NCI-H748 (cell line): ENCODE data around the gene CEP97.
"Not testable (repeated sequence)": the region's sequence is repeated elsewhere in the genome, so short reads cannot be mapped to it uniquely, and the experiment has no call there.

Source experiments
- DNase-seq: peaks from one replicate; lab custom pipeline; 2025; ENCODE audit not compliant: unreplicated experiment; lab: John Stamatoyannopoulos, UW

CEP97 gene

DNA sequence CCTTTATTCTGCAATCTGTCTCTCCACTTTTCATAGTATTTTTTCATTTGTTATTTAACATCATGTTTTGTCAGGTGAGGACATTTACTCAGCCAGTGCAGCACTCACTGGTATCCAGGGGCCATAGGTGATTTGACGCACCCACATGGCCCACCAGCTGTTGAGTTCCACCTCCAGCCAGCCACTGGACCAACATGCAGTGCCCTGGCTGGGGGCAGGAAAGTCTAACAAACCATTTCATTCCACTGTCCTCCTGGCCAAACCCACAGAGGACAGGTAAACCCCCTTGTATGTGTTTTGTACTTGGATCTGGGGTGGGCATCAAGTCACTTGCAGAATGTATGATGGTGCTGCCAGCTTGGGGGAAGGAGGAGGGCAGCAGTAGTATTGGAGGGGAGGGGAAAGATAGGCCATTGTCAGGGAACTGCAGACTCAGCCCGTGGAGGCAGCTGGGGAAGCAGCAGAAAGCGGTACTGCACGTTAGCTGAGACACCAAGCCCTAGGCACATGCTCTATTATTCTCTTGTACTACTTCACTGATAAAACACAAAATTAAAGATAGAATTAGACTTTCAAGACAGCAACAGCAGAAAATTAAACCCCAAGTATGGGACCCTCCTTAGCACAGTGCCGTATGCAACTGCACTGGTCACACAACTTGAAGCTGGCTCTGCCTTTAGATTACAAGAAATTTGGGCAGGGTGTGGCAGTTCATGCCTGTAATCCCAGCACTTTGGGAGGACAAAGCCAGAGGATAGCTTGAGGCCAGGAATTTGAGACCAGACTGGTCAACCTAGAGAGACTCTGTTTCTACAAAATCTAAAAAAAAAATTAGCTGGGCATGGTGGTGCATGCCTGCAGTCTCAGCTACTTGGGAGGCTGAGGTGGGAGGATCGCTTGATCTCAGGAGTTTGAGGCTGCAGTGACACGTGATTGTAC is 22.4 kb upstream of the CEP97 start:
- DNase-seq: no peak

DNA sequence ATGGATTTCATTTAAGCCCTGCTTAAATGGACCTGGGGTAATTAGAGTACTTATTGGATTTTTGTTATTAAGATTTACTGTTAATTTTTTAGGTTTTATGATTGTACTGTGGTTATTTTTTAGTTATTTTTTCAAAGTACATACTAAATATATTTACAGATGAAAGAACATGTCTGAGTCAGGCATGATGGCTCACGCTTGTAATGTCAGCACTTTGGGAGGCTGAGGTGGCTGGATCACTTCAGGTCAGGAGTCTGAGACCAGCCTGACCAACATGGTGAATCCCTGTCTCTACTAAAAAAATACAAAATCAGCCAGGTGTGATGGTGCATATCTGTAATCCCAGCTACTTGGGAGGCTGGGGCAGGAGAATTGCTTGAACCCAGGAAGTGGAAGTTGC is 21.7 kb upstream of the CEP97 start:
- no peak for DNase-seq

- DNase-seq: no peak
Measured at GRCh38 chr3:101703169-101703568, 21.2 kb upstream of the CEP97 start.

DNA sequence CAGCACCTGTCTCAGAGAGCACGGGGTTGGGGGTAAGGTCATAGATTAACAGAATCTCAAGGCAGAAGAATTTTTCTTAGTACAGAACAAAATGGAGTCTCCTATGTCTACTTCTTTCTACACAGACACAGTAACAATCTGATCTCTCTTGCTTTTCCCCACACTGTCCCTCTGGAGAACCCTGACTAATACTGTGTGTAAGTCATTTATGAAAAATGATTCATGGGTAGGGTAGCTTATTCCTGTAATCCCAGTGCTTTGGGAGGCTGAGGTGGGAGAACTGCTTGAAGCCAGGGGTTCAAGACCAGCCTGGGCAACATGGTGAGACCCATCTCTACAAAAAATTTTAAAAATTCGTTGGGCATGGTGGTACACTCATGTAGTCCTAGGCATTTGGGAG is 19.8 kb upstream of the CEP97 start:
- not testable (repeated sequence) for DNase-seq

DNA sequence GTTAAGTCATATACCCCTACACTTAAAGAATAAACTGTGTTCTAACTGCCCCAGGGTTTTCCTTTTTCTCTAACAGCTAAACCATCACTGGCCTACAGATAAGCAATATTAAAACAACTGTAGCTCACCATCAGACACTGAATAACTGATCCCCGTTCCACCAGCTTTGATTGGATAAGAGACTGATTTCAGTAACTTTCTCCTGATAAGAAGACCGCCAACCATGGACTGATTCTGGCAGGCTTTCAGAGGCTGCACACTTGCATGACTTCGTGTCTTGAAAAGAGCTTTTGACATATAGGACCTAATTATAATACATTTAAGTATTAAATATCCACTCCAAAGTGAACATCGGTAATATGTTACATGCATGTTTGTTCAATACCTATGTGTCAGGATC is 15.3 kb upstream of the CEP97 start:
- no peak for DNase-seq

- no peak for DNase-seq
Measured at GRCh38 chr3:101718455-101718854, 6.0 kb upstream of the CEP97 start.

DNA sequence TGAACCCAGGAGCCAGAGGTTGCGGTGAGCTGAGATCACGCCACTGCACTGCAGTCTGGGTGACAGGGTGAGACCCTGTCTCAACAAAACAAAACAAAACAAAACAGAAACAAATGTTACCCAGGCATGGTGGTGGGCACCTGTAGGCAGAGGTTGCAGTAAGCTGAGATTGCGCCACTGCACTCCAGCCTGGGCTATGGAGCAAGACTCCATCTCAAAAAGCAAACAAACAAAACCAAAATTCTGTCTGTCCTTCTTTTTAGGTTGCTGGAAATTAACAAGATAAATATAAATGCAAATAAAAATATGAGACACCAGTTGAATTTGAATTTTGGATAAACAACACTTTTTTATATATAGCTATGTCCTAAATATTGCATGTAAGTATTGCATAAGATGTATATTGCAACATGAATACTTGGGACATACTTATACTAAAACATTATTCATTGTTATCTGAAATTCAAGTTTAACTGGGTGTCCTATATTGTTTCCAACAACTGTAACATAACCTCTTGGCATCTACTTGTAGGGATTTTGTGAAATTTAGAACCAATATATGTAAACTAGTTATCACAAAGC is 4.7 kb upstream of the CEP97 start:
- no peak for DNase-seq

- no peak for DNase-seq
Measured at GRCh38 chr3:101720851-101721840, 3.3 kb upstream of the CEP97 start.

DNA sequence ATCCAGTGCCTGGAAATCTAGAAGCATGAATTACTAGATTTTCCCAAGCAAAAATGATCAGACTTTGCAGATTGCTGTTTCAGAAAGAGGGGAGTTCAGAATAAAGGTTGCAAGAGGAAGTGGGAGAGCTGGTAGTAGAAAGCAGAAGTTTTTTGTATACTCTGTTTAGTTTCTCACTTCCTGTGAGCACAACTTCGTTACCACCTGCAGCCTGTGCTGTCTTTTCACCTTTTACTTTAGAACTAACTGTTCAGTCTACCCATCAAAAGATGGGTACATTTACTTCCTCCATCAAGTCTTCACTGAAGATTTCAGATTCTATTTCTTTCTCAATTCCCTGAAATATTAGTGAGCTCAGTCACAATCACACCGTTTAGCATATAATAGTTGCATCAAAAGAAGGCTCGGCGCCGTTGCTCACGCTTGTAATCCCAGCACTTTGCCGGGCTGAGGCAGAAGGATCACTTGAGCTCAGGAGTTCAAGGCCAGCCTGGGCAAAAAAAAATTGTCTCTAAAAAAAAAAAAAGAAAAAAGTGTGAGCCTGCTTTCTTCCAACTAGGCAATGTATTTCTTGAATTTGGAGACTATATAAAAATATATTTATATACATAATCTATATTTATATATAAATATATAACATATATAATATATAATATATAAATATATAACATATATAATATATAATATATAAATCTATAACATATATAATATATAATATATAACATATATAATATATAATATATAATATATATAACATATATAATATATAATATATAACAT is 1.8 kb upstream of the CEP97 start:
- DNase-seq: no peak

DNA sequence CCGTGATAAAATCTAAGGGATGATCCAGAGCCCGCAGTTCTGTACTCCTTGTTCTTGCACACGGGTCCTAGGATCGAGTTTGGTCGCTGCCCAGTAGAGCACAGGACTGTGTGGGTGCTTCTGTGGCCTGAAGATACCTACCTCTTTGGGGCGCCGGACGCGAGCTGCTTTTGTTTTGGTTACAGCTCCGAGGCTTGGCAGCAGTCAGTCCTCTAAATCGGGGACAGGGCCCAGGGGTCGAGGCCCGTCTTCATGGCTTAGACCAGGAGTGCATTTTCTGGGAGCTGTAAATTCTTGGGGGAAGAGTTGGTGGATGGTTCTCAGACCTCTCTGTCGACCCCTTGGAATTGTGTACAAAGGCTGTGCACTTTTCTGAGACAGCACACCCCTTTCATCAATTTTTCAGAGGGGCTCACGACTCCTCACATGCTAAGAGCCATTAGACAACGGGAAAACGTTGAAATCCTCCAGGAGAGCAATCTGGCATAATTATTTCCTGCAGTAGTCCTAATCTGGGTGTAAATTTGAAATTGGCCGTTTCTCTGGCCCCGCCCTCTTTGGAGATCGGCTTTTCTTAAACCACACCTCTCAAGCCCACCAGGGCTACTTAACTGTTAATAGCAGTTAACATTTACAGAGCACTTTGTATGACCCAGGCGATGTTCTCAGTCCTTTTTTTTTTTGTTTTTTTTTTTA is 928 bp downstream of the CEP97 start:
- DNase-seq: peak; percentile 72

GRCh38 chr3:101725890-101726275 is 1.5 kb downstream of the CEP97 start:
- DNase-seq: no peak

DNA sequence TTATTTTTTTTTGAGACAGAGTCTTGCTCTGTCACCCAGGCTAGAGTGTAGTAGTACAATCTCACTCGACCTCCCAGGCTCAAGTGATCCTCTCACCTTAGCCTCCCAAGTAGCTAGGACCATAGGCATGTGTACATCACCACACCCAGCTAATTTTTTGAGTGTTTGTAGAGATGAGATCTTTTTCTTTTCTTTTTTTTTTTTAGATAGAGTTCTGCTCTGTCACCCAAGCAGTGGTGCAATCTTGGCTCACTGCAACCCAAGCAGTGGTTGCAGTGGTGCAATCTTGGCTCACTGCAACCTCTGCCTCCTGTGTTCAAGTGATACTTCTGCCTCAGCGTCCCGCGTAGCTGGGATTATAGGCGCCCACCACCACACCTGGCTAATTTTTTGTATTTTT is 5.2 kb downstream of the CEP97 start:
- no peak for DNase-seq

GRCh38 chr3:101730839-101731238 is 6.4 kb downstream of the CEP97 start:
- DNase-seq: no peak

- no peak for DNase-seq
Measured at GRCh38 chr3:101732240-101732641, 7.8 kb downstream of the CEP97 start.

DNA sequence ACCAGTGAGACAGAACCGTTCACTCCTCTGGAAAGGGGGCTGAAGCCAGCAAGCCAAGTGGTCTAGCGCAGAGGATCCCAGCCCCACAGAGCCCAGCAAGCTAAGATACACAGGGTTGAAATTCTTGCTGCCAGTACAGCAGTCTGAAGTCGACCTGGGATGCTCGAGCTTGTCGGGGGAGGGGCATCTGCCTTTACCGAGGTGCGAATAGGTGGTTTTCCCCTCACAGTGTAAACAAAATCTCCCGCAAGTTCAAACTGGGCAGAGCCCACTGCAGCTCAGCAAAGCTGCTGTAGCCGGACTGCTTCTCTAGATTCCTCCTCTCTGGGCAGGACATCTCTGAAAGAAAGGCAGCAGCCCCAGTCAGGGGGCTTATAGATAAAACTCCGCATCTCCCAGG is 11.4 kb downstream of the CEP97 start:
- no peak for DNase-seq

GRCh38 chr3:101741914-101742313 is 17.5 kb downstream of the CEP97 start:
- not testable (repeated sequence) for DNase-seq

- no peak for DNase-seq
Measured at GRCh38 chr3:101744811-101745210, 20.4 kb downstream of the CEP97 start.

DNA sequence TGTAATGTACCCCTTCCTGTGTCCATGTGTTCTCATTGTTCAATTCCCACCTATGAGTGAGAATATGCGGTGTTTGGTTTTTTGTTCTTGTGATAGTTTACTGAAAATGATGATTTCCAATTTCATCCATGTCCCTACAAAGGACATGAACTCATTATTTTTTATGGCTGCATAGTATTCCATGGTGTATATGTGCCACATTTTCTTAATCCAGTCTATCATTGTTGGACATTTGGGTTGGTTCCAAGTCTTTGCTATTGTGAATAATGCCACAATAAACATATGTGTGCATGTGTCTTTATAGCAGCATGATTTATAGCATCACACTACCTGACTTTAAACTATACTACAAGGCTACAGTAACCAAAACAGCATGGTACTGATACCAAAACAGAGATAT is 21.5 kb downstream of the CEP97 start:
- not testable (repeated sequence) for DNase-seq

GRCh38 chr3:101753386-101754113 is 29.1 kb downstream of the CEP97 start:
- DNase-seq: not testable (repeated sequence)
